Heart right ventricle (tissue), 16 donors: ENCODE measurements around the gene CHCHD4. TPM values are rescaled to one million over a fixed set of nuclear protein-coding genes. Genes with fewer than 3 reads are reported as not detected.

Experiments
- ATAC-seq, 8 donors: fragments of 200-7000 bp; cut with Tn5 transposase; one replicate each; pipeline ENCODE4 v1.9.1; 2020; ENCODE audit warnings: mild to moderate bottlenecking in 8 of 8, moderate library complexity in 8 of 8, moderate number of reproducible peaks in 1 of 8
- DNase-seq, 2 donors: peaks; one replicate each; pipeline ENCODE4 v3.0.0-alpha.2; 2020
- H3K27ac ChIP-seq, 10 donors: fragments of 200-600 bp; sonication (generic) in 2 of 10; one replicate each; pipeline versions ENCODE4 v1.5.0 to v1.8.0; 2020 to 2022; ENCODE audit warnings: mild to moderate bottlenecking in 3 of 10
- H3K27me3 ChIP-seq, 7 donors: fragments of 200-600 bp; one replicate each; pipeline ENCODE4 v1.8.0; 2021 to 2022; ENCODE audit warnings: mild to moderate bottlenecking in 2 of 7
- H3K36me3 ChIP-seq, 9 donors: fragments of 200-600 bp; sonication (generic) in 1 of 9; one replicate each; pipeline versions ENCODE4 v1.5.0 to v1.8.0; 2020 to 2022; ENCODE audit warnings: mild to moderate bottlenecking in 2 of 9
- H3K4me1 ChIP-seq, 9 donors: fragments of 200-600 bp; sonication (generic) in 1 of 9; one replicate each; pipeline versions ENCODE4 v1.5.0 to v1.8.0; 2020 to 2022; ENCODE audit warnings: mild to moderate bottlenecking in 4 of 9
- H3K4me3 ChIP-seq, 10 donors: fragments of 200-600 bp; sonication (generic) in 2 of 10; one replicate each; pipeline versions ENCODE4 v1.5.0 to v1.8.0; 2020 to 2022; ENCODE audit warnings: mild to moderate bottlenecking in 7 of 10, moderate library complexity in 2 of 10
- H3K9me3 ChIP-seq, 11 donors: fragments of 200-600 bp in 10 of 11; sonication (generic) in 2 of 11; one replicate each; pipeline versions ENCODE4 v1.5.0 to v1.8.0; 2013 to 2022; ENCODE audit warnings: mild to moderate bottlenecking in 2 of 11, control low read depth in 1 of 11, moderate library complexity in 1 of 11
- WGBS, 2 donors: extraction: QIAGEN DNeasy Blood & Tissue Kit; methylation state at CpG; one replicate each; pipeline ENCODE4 v1.1.7; 2013; ENCODE audit warnings: inconsistent platforms in 1 of 2; 5-methylcytosine and 5-hydroxymethylcytosine counted together
- intact Hi-C, 10 donors: fragments of 100-400 bp; cut with DNase I; formaldehyde crosslinking; loops; one replicate each; pipeline versions ENCODE4 v1.11.1 to v1.14.2; 2022
- polyA plus RNA-seq, 2 donors: library from polyadenylated mRNA; stranded (reverse); fragments of 200-250 nt; gene quantifications; one replicate each; pipeline ENCODE4 v1.2.3, GENCODE V29; 2013
- total RNA-seq, 10 donors: library from RNA; stranded (reverse); fragmentation: NEBNext Ultra II Directional in 3 of 10; extraction: Animal tissue kit (Norgen Biotek cat#: 25700) in 3 of 10; gene quantifications; one replicate each; pipeline versions ENCODE4 v1.2.1 to v1.2.4, GENCODE V29; 2021 to 2023
- TF ChIP-seq, protein P1 (sequence below), 9 donors: fragments of 200-600 bp; sonication (generic) in 2 of 9; IDR thresholded peaks; one replicate each; pipeline versions ENCODE4 v1.5.0 to v1.8.0; 2021 to 2022; ENCODE audit warnings: antibody characterized with exemption in 9 of 9, mild to moderate bottlenecking in 5 of 9, moderate library complexity in 1 of 9
- donor health status: Arrhythmogenic right ventricular cardiomyopathy.
- donor health status: ischemic (EF 13 %, LVEDD 7.1; RV severe dilation, severe dysfunction).
- donor health status: healthy with polysubstance abuse.
- donor health status: DM: no; HTN: yes; CAD: no.
- donor health status: DM: no; HTN: no; CAD: no.
- donor health status: ischemic (EF 25% LVEDD 6.9; RV normal size, moderate dysfunction).
- donor health status: ischemic (EF 25% LVEDD 5.7; RV mildly dilated, moderate dysfunction).
- donor health status: healthy.
- donor health status: DM: yes; HTN: yes; CAD: no.
- donor health status: Ischemic cardiomyopathy.
- donor health status: ischemic (EF 35%, LVEDD 5.7; RV mildly dilated, moderate dysfunction).
- donor health status: nonischemic (EF 11% LVEDD 7.7; RV severe dilation, severe dysfunction).
- donor health status: DM: yes; HTN: yes; CAD: no.
- donor health status: PGD.
- donor health status: ischemic (EF 29% LVEDD 5.4; RV normal size, mild dysfunction).
- donor health status: nonischemic (EF 23%, LVEDD 6.1; RV moderate dilation, normal function).

CHCHD4 gene
- total and polyA plus RNA-seq, 12 donors: 18.0 to 37.2 (median 26.6) TPM

DNA sequence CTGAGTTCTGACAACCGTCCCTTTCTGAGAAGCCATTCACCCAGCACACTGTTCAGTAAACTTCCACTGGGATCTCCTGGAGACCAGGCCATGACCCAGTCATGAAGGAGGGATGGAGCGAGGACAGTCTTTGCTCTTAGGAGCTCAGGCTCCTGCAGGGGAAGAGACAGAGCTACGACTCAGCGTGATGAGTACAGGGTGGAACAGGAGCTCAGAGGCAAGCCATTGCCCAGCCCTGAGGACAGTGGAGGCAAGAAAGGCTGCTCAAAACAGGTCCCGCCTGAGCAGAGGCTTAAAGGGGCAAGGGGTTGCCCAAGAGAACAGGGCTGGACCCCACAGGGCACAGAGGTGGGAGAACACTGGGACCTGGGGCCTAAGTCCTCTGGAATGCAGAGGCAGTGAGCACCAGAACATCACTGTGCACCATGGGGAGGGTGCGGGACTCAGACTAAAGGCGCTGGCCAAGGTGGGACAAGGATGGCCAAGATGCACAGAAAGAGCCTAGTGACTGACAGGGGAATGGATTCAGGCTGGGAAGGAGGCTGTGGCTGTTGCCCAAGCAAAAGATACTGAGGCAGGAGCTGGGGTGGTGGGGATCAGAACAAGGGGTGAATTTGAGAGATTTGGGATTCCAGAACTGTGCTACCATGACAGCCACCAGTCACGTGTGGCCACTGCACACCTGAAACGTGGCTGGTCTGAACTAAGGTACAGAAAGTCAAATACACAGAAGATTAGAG lies 26.0 kb upstream of the CHCHD4 start:
- intact Hi-C loops: no loop called here
- no peak overlapping the region for H3K4me3 ChIP-seq
- DNase-seq: no peak
- H3K27ac ChIP-seq: no peak overlapping the region
- no peak for ATAC-seq
- TF ChIP-seq, protein P1, sequence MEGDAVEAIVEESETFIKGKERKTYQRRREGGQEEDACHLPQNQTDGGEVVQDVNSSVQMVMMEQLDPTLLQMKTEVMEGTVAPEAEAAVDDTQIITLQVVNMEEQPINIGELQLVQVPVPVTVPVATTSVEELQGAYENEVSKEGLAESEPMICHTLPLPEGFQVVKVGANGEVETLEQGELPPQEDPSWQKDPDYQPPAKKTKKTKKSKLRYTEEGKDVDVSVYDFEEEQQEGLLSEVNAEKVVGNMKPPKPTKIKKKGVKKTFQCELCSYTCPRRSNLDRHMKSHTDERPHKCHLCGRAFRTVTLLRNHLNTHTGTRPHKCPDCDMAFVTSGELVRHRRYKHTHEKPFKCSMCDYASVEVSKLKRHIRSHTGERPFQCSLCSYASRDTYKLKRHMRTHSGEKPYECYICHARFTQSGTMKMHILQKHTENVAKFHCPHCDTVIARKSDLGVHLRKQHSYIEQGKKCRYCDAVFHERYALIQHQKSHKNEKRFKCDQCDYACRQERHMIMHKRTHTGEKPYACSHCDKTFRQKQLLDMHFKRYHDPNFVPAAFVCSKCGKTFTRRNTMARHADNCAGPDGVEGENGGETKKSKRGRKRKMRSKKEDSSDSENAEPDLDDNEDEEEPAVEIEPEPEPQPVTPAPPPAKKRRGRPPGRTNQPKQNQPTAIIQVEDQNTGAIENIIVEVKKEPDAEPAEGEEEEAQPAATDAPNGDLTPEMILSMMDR (IDR thresholded peaks at IDR 0.05): no peak
- 96 to 97% methylated on average over 9 of the region's 9 CpGs for WGBS, 2 donors
- H3K27me3 ChIP-seq: no peaks in the 10 kb centered on the region
- peaks cover 0 to 19% (median 2%) of the 10 kb centered on the region in 9 donors for H3K4me1 ChIP-seq
- no peaks in the 10 kb centered on the region for H3K9me3 ChIP-seq
- H3K36me3 ChIP-seq: peaks cover 0 to 95% (median 44%) of the 10 kb centered on the region in 9 donors

DNA sequence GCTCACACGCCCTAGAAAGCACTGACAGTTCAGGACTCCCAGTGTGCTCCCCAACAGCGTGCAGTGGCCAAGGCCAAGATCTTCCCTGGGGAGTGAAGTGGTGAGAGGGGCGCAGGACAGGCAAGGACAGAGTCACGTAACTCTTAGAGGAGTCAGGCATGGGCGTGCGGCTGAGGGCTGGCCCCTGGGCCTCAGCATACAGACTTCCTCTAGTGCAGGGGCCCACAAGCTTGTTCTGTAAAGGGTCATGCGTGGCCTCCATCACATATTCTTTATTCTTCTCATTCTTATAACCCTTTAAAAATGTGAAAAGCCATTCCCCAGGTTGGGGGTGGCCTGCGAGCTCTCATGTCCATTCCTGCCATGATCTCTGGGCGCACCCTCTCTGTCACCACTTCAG lies 25.4 kb upstream of the CHCHD4 start:
- H3K4me1 ChIP-seq: peaks cover 4 to 25% (median 8%) of the 10 kb centered on the region in 9 donors
- DNase-seq (no peak), ATAC-seq (no peak)
- H3K9me3 ChIP-seq: no peaks in the 10 kb centered on the region
- intact Hi-C loops: no loop called here
- TF ChIP-seq, protein P1 (IDR thresholded peaks at IDR 0.05): no peak
- no peaks in the 10 kb centered on the region for H3K27me3 ChIP-seq
- H3K27ac ChIP-seq: no peak overlapping the region
- 92 to 95% methylated on average over 9 of the region's 9 CpGs for WGBS, 2 donors
- H3K36me3 ChIP-seq: peaks cover 0 to 92% (median 42%) of the 10 kb centered on the region in 9 donors
- no peak overlapping the region for H3K4me3 ChIP-seq

DNA sequence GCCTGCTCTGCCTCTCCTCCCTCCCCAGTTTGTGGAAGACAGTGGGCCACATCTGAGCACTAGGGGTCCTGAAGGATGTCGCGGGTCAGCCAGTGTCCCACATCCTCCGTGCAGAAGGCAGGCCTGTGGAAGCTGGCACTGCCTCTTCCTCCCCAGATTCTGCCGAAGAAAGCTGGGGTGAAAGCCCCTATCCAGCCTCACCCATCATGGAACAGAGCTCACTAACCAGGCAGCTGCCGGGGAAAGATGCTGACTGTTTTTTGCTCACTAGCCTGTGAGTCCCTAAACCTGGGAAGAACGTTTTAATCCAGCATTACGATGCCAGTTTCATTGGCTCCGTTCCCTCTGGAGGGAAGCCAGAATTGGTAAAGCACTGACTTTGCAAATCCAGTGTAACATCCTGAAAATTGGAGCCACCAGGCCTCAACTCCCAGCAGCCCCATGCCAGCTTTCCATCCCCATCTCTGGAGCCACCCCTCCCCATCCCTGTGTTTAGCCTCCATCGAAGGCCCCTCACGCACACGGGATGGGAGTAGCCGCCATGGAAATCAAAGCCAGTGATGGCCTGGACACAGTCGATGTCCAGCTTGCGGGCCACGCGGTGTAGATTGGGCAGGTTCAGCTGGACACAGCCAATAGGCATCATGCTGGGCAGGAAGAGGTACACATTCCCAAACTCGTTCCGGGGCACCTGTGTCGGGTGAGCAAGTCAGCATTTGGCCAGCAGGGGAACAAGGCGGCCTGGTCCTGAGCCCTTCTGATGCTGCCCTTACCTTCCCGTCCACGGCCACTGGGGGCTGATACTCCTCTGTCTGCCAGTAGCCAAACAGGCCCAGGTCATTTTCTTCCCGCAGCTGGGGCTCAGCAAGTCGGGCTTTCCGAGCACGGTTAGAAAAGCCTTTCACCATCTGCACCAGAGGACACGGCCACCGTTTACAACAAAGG lies 23.6 kb upstream of the CHCHD4 start:
- WGBS, 2 donors: 87 to 89% methylated on average over 26 to 28 of the region's 28 CpGs
- TF ChIP-seq, protein P1 (IDR thresholded peaks at IDR 0.05): peak in 1 of 9 donors; percentile 18
- no peak for ATAC-seq
- intact Hi-C loops: no loop called here
- DNase-seq: no peak
- Histone ChIP-seq H3K27me3 (no peaks in the 10 kb centered on the region), H3K36me3 (peaks cover 0 to 76% (median 42%) of the 10 kb centered on the region in 9 donors), H3K4me3 (no peak overlapping the region), H3K27ac (no peak overlapping the region), H3K9me3 (no peaks in the 10 kb centered on the region), H3K4me1 (peaks cover 9 to 43% (median 25%) of the 10 kb centered on the region in 9 donors)

GRCh38 chr3:14147617-14148016 lies 22.9 kb upstream of the CHCHD4 start:
- H3K4me3 ChIP-seq: no peak overlapping the region
- H3K36me3 ChIP-seq: peaks cover 0 to 74% (median 44%) of the 10 kb centered on the region in 9 donors
- no peak overlapping the region for H3K27ac ChIP-seq
- ATAC-seq: no peak
- intact Hi-C loops: no loop called here
- TF ChIP-seq, protein P1 (IDR thresholded peaks at IDR 0.05): no peak
- H3K27me3 ChIP-seq: no peaks in the 10 kb centered on the region
- DNase-seq: no peak
- H3K9me3 ChIP-seq: no peaks in the 10 kb centered on the region
- 77 to 79% methylated on average over 12 of the region's 12 CpGs for WGBS, 2 donors
- H3K4me1 ChIP-seq: peaks cover 9 to 50% (median 32%) of the 10 kb centered on the region in 9 donors
